K562 (cell line): ENCODE data around the gene THAP11. TPM values are rescaled to one million over a fixed set of nuclear protein-coding genes. Genes with fewer than 3 reads are reported as not detected.

Source experiments
- ATAC-seq: fragments of 200-7000 bp; cut with Tn5 transposase; 3 replicates; pipeline ENCODE4 v1.9.1; 2020; ENCODE audit warnings: moderate library complexity
- BruUV-seq: library from RNA; stranded (reverse); fragments of 400-500 nt; replicated peaks from 2 replicates; lab custom pipeline; 2021; lab: Mats Ljungman, UMichigan
- CTCF ChIA-PET: fragments of 300-600 bp; formaldehyde crosslinking; extraction: SDS; loops from one replicate; lab custom pipeline; 2021; ENCODE audit warnings: low intra/inter-chr PET ratio; lab: Yijun Ruan, JAX
- POLR2A ChIA-PET: fragments of 300-600, 350-650 bp; sonication (Branson Sonifier 250); formaldehyde crosslinking; extraction: SDS; loops from one replicate; lab custom pipeline; 2021; ENCODE audit warnings: antibody characterized with exemption, inconsistent platforms; lab: Yijun Ruan, JAX
- DNase-seq, 4 experiments: peaks; one replicate each; pipeline versions ENCODE4 v3.0.0 to v3.0.0-alpha.2; 2011 to 2018; ENCODE audit warnings: low spot score in 3 of 4, mixed read lengths in 3 of 4; ENCODE audit errors: extremely low read depth in 1 of 4
- FAIRE-seq: peaks from 2 replicates; lab custom pipeline; 2011; peaks lifted over from hg19 to GRCh38; lab: Jason Lieb, UNC
- H2AFZ ChIP-seq: 2 replicates; pipeline ENCODE4 v1.6.0; 2011; ENCODE audit warnings: low read depth, low read length, control low read depth, inconsistent platforms
- H3K27ac ChIP-seq: fragments of 200-600 bp; 3 replicates; pipeline ENCODE4 v1.8.0; 2011; ENCODE audit warnings: low read depth, mild to moderate bottlenecking, control low read depth, inconsistent platforms, low read length, moderate library complexity, mixed read lengths; ENCODE audit errors: extremely low read depth
- H3K27me3 ChIP-seq, 2 experiments: fragments of 300-600 bp in 1 of 2; 2 replicates in 1 of 2; 3 replicates in 1 of 2; pipeline versions ENCODE4 v1.6.0 to v1.8.0; 2011; ENCODE audit warnings: inconsistent platforms in 2 of 2, low read length in 2 of 2, mild to moderate bottlenecking in 1 of 2, mixed read lengths in 1 of 2, moderate library complexity in 1 of 2; ENCODE audit not compliant: control insufficient read depth in 2 of 2, insufficient read depth in 2 of 2
- H3K36me3 ChIP-seq: fragments of 300-600 bp; 3 replicates; pipeline ENCODE4 v1.8.0; 2011; ENCODE audit warnings: mild to moderate bottlenecking, low read length, inconsistent platforms; ENCODE audit not compliant: control insufficient read depth, insufficient read depth
- H3K4me1 ChIP-seq, 2 experiments: fragments of 200-600 bp in 1 of 2; replicated peaks in 1 of 2; 2 replicates in 1 of 2; 3 replicates in 1 of 2; pipeline versions ENCODE4 v1.5.1 to v1.8.0; 2011; ENCODE audit warnings: inconsistent platforms in 2 of 2, low read length in 2 of 2, mild to moderate bottlenecking in 1 of 2, mixed read lengths in 1 of 2, moderate library complexity in 1 of 2; ENCODE audit not compliant: control insufficient read depth in 2 of 2, insufficient read depth in 2 of 2
- H3K4me2 ChIP-seq: 2 replicates; pipeline ENCODE4 v1.6.1; 2011; ENCODE audit warnings: low read length, control low read depth, inconsistent platforms, mixed read lengths; ENCODE audit not compliant: insufficient read depth
- H3K4me3 ChIP-seq: fragments of 200-600 bp; sonication (generic), shearing (Covaris generic); 2 replicates; pipeline ENCODE4 v1.5.1; 2016; ENCODE audit warnings: control low read depth, inconsistent platforms
- H3K79me2 ChIP-seq: fragments of 200-600 bp; 3 replicates; pipeline ENCODE4 v1.8.0; 2011; ENCODE audit warnings: low read length, inconsistent platforms; ENCODE audit not compliant: control insufficient read depth, insufficient read depth
- H3K9ac ChIP-seq, 2 experiments: 2 replicates each; pipeline versions ENCODE4 v1.6.0 to v1.6.1; 2011; ENCODE audit warnings: low read depth in 2 of 2, low read length in 2 of 2, control low read depth in 1 of 2, inconsistent platforms in 1 of 2, mild to moderate bottlenecking in 1 of 2, mixed read lengths in 1 of 2; ENCODE audit not compliant: insufficient read depth in 1 of 2
- H3K9me1 ChIP-seq: one replicate; pipeline ENCODE4 v1.6.0; 2011; ENCODE audit warnings: inconsistent platforms, mild to moderate bottlenecking, low read length, moderate library complexity; ENCODE audit not compliant: control insufficient read depth, insufficient read depth
- H3K9me3 ChIP-seq: replicated peaks from 2 replicates; pipeline ENCODE4 v1.5.1; 2011; ENCODE audit warnings: low read depth, low read length, inconsistent platforms; ENCODE audit not compliant: control insufficient read depth, insufficient read depth
- H4K20me1 ChIP-seq: replicated peaks from 2 replicates; pipeline ENCODE4 v1.6.1; 2011; ENCODE audit warnings: low read length, inconsistent platforms, mixed read lengths; ENCODE audit not compliant: control insufficient read depth, insufficient read depth
- BCL6 ChIP-seq: fragments of 250-450 bp; sonication (Bioruptor Pico); IDR thresholded peaks from 2 replicates; pipeline ENCODE4 v1.4.0; 2020
- BCOR ChIP-seq: fragments of 450-650 bp; IDR thresholded peaks from 2 replicates; pipeline ENCODE4 v1.6.1; 2016
- BRD4 ChIP-seq: fragments of 200-600 bp; sonication (generic); IDR thresholded peaks from 2 replicates; pipeline ENCODE4 v1.6.1; 2017; ENCODE audit warnings: inconsistent platforms
- EHMT2 ChIP-seq: fragments of 450-650 bp; IDR thresholded peaks from 2 replicates; pipeline ENCODE4 v1.6.1; 2018; ENCODE audit warnings: antibody characterized with exemption
- FUS ChIP-seq: fragments of 200-400 bp; formaldehyde crosslinking; optimal IDR thresholded peaks from 2 replicates; pipeline ENCODE3; 2017; ENCODE audit warnings: low read depth, low read length
- HNRNPH1 ChIP-seq: fragments of 200-400 bp; formaldehyde crosslinking; optimal IDR thresholded peaks from 2 replicates; pipeline ENCODE3; 2017; ENCODE audit warnings: low read depth, mild to moderate bottlenecking, low read length, moderate library complexity
- LCOR ChIP-seq: sonication (generic); formaldehyde crosslinking; IDR thresholded peaks from 2 replicates; pipeline ENCODE4 v1.8.0; 2022; ENCODE audit warnings: mild to moderate bottlenecking, missing genetic modification reagents
- NFIC ChIP-seq: fragments of 450-650 bp; IDR thresholded peaks from 2 replicates; pipeline ENCODE4 v1.6.1; 2017; ENCODE audit warnings: mild to moderate bottlenecking, inconsistent platforms
- STAT5B ChIP-seq: fragments of 250-450 bp; sonication (Bioruptor Pico); IDR thresholded peaks from 2 replicates; pipeline ENCODE4 v1.8.0; 2021; ENCODE audit warnings: mild to moderate bottlenecking, inconsistent platforms
- ZNF75A ChIP-seq: fragments of 450-650 bp; formaldehyde crosslinking; IDR thresholded peaks from 2 replicates; pipeline ENCODE4 v1.4.0; 2020; ENCODE audit warnings: mild to moderate bottlenecking
- WGBS: fragments of 100-300 bp; shearing (Covaris generic); methylation state at CpG from one replicate; pipeline ENCODE4 v1.1.6; 2016; ENCODE audit warnings: low coverage, mixed read lengths; ENCODE audit not compliant: insufficient coverage; ENCODE audit errors: missing lambda C conversion rate; 5-methylcytosine and 5-hydroxymethylcytosine counted together
- in situ Hi-C: fragments of 300-500 bp; cut with MboI; formaldehyde crosslinking; loops from 4 replicates; pipeline ENCODE4 v1.15.0; 2018; ENCODE audit warnings: inconsistent platforms, mixed read lengths
- intact Hi-C: fragments of 100-400 bp; cut with micrococcal nuclease; formaldehyde crosslinking; loops from 2 replicates; pipeline ENCODE4 v1.14.2; 2022
- polyA plus RNA-seq, 8 experiments: library from polyadenylated mRNA; depleted of rRNA in 4 of 8; stranded (reverse) in 5 of 8; unstranded in 3 of 8; fragments of >200 nt; fragmentation: Nextera tagmentation in 2 of 8; fragmentation: Illumina TruSeq in 1 of 8; extraction: Ambion mirVana in 2 of 8; extraction: Trizol in 1 of 8; gene quantifications; 2 replicates each; pipeline versions ENCODE4 v1.2.1 to v1.2.3, GENCODE V29; 2011 to 2014; ENCODE audit warnings: inconsistent platforms in 1 of 8, missing spikeins in 1 of 8
- total RNA-seq, 7 experiments: library from RNA; depleted of rRNA in 6 of 7; stranded (reverse); fragments of >200 nt in 6 of 7; fragmentation: Illumina TruSeq in 2 of 7; extraction: Trizol in 2 of 7; gene quantifications; 2 replicates each; pipeline versions ENCODE4 v1.2.1 to v1.2.3, GENCODE V29; 2011 to 2021; ENCODE audit warnings: low replicate concordance in 1 of 7
- TF ChIP-seq, protein P1 (sequence below), 2 experiments: fragments of 450-650 bp in 1 of 2; sonication (generic) in 1 of 2; formaldehyde crosslinking in 1 of 2; IDR thresholded peaks in 1 of 2; conservative IDR thresholded peaks in 1 of 2; 2 replicates each; pipeline versions ENCODE4 v1.6.1 to v1.8.1; 2016 to 2023; ENCODE audit warnings: mild to moderate bottlenecking in 2 of 2, moderate library complexity in 2 of 2, inconsistent platforms in 1 of 2, missing genetic modification reagents in 1 of 2
- TF ChIP-seq, protein P2 (sequence below), 2 experiments: fragments of 200-800 bp in 1 of 2; sonication (Bioruptor generic) in 1 of 2; sonication (generic) in 1 of 2; formaldehyde crosslinking in 1 of 2; IDR thresholded peaks in 1 of 2; conservative IDR thresholded peaks in 1 of 2; 2 replicates each; pipeline versions ENCODE4 v1.5.0 to v1.6.1; 2016 to 2020; ENCODE audit warnings: missing compliant biosample characterization in 1 of 2, missing genetic modification characterization in 1 of 2, missing genetic modification reagents in 1 of 2
- TF ChIP-seq, protein P3 (sequence below): fragments of 450-650 bp; formaldehyde crosslinking; conservative IDR thresholded peaks from 2 replicates; pipeline ENCODE4 v1.4.0; 2022; ENCODE audit warnings: mild to moderate bottlenecking, missing genetic modification characterization
- TF ChIP-seq, protein P4 (sequence below), 3 experiments: fragments of 200-800 bp in 1 of 3; fragments of 250-450 bp in 1 of 3; fragments of 450-650 bp in 1 of 3; sonication (Bioruptor Pico) in 1 of 3; sonication (Bioruptor generic) in 1 of 3; formaldehyde crosslinking in 1 of 3; IDR thresholded peaks; 2 replicates each; pipeline versions ENCODE4 v1.6.1 to v1.8.0; 2016 to 2022; ENCODE audit warnings: mild to moderate bottlenecking in 2 of 3, missing genetic modification characterization in 2 of 3, missing compliant biosample characterization in 1 of 3, moderate library complexity in 1 of 3

The THAP11 gene
- total and polyA plus RNA-seq, 9 of the 15 experiments (the other 6 are each of a cell fraction or from before 2014, with no cell fraction given), result 2.4 to 31.6 (median 21.4) TPM

DNA sequence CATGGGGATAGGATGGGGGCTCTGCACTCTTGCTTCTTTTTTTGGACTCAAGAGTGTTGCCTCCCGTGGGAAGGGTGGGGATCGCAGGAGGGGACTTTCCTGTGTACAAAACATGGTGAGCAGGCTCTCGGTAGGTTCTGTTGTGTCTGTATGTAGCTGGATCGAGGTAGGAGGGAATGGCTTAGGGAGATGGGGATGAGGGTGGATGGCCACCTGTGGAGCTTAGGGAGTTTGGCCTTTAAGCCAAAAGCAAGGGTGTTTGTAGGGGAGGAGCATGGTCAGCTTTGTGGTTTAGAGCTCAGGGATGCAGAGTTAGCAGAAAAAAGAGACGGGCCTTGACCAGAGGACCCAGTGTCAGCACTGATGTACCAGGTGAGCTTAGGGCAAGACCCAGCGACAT, 19.8 kb downstream of the THAP11 start:
- no peak for DNase-seq
- BruUV-seq, result no TSS peak
- H3K9ac ChIP-seq, result no peak overlapping the region; a peak in 1 of 4 replicates
- peaks cover 80% of the 10 kb centered on the region for H3K79me2 ChIP-seq
- 85% methylated on average over 6 of the region's 6 CpGs for WGBS
- intact Hi-C loops, result no loop called here
- no peak overlapping the region for H3K4me2 ChIP-seq
- no peak overlapping the region for H3K4me3 ChIP-seq
- ATAC-seq, result no peak
- FAIRE-seq, result no peak
- no peak overlapping the region for H3K27ac ChIP-seq
- POLR2A ChIA-PET, result interaction anchor here (0.5 to 1.5 kb wide), 4 partner anchors 10 to 189 kb away, joined by 3 to 5 read pairs (median 3); no protein-coding TSS in a partner anchor
- H3K9me3 ChIP-seq, result no peaks in the 10 kb centered on the region
- H3K36me3 ChIP-seq, result peaks cover 67% of the 10 kb centered on the region
- CTCF ChIA-PET, result no interaction called here
- H3K9me1 ChIP-seq, result peaks cover 6% of the 10 kb centered on the region
- H3K27me3 ChIP-seq, result no peaks in the 10 kb centered on the region
- H2AFZ ChIP-seq, result no peak overlapping the region
- H3K4me1 ChIP-seq, result peaks cover 18 to 25% of the 10 kb centered on the region in 2 experiments
- H4K20me1 ChIP-seq, result peaks cover 41% of the 10 kb centered on the region
- in situ Hi-C loops, result no loop called here
- TF ChIP-seq FUS, result no peak
- TF ChIP-seq, protein P1, sequence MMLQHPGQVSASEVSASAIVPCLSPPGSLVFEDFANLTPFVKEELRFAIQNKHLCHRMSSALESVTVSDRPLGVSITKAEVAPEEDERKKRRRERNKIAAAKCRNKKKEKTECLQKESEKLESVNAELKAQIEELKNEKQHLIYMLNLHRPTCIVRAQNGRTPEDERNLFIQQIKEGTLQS (IDR thresholded peaks at IDR 0.05), result no peak
- TF ChIP-seq, protein P1 (CRISPR knock-in tag; conservative IDR thresholded peaks at IDR 0.05), result no peak
- no peak for TF ChIP-seq BRD4
- TF ChIP-seq EHMT2, result no peak
- TF ChIP-seq STAT5B, result no peak
- no peak for TF ChIP-seq LCOR
- TF ChIP-seq HNRNPH1, result no peak
- TF ChIP-seq, protein P2, sequence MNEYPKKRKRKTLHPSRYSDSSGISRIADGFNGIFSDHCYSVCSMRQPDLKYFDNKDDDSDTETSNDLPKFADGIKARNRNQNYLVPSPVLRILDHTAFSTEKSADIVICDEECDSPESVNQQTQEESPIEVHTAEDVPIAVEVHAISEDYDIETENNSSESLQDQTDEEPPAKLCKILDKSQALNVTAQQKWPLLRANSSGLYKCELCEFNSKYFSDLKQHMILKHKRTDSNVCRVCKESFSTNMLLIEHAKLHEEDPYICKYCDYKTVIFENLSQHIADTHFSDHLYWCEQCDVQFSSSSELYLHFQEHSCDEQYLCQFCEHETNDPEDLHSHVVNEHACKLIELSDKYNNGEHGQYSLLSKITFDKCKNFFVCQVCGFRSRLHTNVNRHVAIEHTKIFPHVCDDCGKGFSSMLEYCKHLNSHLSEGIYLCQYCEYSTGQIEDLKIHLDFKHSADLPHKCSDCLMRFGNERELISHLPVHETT (CRISPR knock-in tag; conservative IDR thresholded peaks at IDR 0.05 in 1 of 2, IDR thresholded peaks at IDR 0.05 in 1 of 2), result no peak
- TF ChIP-seq NFIC, result no peak
- TF ChIP-seq, protein P3, sequence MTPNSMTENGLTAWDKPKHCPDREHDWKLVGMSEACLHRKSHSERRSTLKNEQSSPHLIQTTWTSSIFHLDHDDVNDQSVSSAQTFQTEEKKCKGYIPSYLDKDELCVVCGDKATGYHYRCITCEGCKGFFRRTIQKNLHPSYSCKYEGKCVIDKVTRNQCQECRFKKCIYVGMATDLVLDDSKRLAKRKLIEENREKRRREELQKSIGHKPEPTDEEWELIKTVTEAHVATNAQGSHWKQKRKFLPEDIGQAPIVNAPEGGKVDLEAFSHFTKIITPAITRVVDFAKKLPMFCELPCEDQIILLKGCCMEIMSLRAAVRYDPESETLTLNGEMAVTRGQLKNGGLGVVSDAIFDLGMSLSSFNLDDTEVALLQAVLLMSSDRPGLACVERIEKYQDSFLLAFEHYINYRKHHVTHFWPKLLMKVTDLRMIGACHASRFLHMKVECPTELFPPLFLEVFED (CRISPR knock-in tag), result no peak
- no peak for TF ChIP-seq ZNF75A
- TF ChIP-seq BCOR, result no peak
- TF ChIP-seq, protein P4, sequence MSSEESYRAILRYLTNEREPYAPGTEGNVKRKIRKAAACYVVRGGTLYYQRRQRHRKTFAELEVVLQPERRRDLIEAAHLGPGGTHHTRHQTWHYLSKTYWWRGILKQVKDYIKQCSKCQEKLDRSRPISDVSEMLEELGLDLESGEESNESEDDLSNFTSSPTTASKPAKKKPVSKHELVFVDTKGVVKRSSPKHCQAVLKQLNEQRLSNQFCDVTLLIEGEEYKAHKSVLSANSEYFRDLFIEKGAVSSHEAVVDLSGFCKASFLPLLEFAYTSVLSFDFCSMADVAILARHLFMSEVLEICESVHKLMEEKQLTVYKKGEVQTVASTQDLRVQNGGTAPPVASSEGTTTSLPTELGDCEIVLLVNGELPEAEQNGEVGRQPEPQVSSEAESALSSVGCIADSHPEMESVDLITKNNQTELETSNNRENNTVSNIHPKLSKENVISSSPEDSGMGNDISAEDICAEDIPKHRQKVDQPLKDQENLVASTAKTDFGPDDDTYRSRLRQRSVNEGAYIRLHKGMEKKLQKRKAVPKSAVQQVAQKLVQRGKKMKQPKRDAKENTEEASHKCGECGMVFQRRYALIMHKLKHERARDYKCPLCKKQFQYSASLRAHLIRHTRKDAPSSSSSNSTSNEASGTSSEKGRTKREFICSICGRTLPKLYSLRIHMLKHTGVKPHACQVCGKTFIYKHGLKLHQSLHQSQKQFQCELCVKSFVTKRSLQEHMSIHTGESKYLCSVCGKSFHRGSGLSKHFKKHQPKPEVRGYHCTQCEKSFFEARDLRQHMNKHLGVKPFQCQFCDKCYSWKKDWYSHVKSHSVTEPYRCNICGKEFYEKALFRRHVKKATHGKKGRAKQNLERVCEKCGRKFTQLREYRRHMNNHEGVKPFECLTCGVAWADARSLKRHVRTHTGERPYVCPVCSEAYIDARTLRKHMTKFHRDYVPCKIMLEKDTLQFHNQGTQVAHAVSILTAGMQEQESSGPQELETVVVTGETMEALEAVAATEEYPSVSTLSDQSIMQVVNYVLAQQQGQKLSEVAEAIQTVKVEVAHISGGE (CRISPR knock-in tag; IDR thresholded peaks at IDR 0.05), result no peak
- TF ChIP-seq BCL6 (CRISPR knock-in tag), result no peak
